Activated T-helper 1 cell treated with anti-CD3 and anti-CD28 coated beads, Interleukin-12 subunit alpha, Interleukin-12 subunit beta, Interleukin-2, Interleukin-4 antibody, amounts not matched to agents 30 ng/mL and 10 ng/mL and 1 ng/mL, durations not matched to agents 14 hours and 24 hours and 36 hours (primary cell): ENCODE data around the gene BMPR2. TPM values are rescaled to one million over a fixed set of nuclear protein-coding genes. Genes with fewer than 3 reads are reported as not detected.
"Not testable (repeated sequence)": the region's sequence is repeated elsewhere in the genome, so short reads cannot be mapped to it uniquely, and the experiment has no call there.

Experiments
- DNase-seq: peaks from one replicate; pipeline ENCODE4 v3.0.0; 2021; ENCODE audit warnings: low spot score
- H3K27ac Mint-ChIP-seq: one replicate; pipeline ENCODE4 v1.8.0; 2021; ENCODE audit warnings: mild to moderate bottlenecking, mixed read lengths
- H3K27me3 Mint-ChIP-seq: one replicate; pipeline ENCODE4 v1.8.0; 2022; ENCODE audit warnings: mild to moderate bottlenecking, moderate library complexity, mixed read lengths; ENCODE audit not compliant: insufficient read depth
- H3K36me3 Mint-ChIP-seq: one replicate; pipeline ENCODE4 v1.8.0; 2021; ENCODE audit warnings: low read depth, mixed read lengths
- H3K4me1 Mint-ChIP-seq: one replicate; pipeline ENCODE4 v1.8.0; 2021; ENCODE audit warnings: low read depth, mixed read lengths
- H3K4me3 Mint-ChIP-seq: one replicate; pipeline ENCODE4 v1.8.0; 2021; ENCODE audit warnings: mild to moderate bottlenecking, moderate library complexity, mixed read lengths
- H3K9me3 Mint-ChIP-seq: one replicate; pipeline ENCODE4 v1.8.0; 2021; ENCODE audit warnings: mixed read lengths
- intact Hi-C: fragments of 100-400 bp; cut with micrococcal nuclease; formaldehyde crosslinking; loops from one replicate; pipeline ENCODE4 v1.15.1; 2024
- total RNA-seq: library from RNA; stranded (reverse); gene quantifications from 2 replicates; pipeline ENCODE4 v1.2.3, GENCODE V29; 2022

BMPR2 gene
- total RNA-seq, 1 donor from 2014 or later = 5.5 TPM

DNA sequence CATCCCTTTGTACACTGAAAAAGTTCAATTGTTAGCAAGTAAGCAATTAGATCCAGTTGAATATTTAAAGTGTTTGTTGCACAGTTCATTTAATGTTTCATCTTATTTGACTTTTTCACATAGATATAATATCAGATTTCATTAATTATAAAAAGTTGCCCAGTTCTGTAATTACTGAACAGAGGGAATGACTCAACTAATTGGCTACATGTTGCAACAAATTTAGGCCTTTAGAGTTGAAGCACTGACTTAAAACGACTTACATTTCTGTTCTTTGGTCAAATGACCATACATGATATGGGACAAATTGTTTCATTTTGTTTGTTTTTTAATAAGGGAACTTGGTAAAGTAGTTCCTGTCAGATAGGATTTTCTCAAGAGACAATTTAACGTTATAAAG lies 190.2 kb downstream of the BMPR2 start:
- Mint-ChIP-seq H3K4me1 (no peaks in the 10 kb centered on the region), H3K27me3 (no peaks in the 10 kb centered on the region), H3K27ac (no peak overlapping the region), H3K4me3 (no peak overlapping the region), H3K36me3 (no peaks in the 10 kb centered on the region), H3K9me3 (no peaks in the 10 kb centered on the region)
- intact Hi-C loops = no loop called here
- no peak for DNase-seq

DNA sequence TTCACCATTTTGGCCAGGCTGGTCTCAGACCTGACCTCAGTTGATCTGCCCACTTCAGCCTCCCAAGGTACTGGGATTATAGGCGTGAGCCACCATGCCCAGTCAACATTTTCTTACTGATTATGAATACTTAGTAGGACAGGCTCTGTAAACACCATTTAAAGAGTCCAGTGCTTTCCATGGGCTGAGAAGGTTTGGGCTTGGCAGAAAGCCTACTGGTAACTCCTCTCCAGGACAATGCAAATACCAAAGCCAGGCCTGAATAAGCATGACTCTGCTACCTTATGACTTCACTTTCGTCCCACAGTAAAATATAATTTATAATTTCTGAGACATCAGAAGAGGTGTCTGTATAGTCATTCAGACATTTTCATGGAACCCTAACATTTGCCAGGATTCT lies 198.4 kb downstream of the BMPR2 start:
- intact Hi-C loops = loop anchor here (1.0 to 5.0 kb wide), 3 partner anchors 258 to 1240 kb away; no protein-coding TSS in a partner anchor
- Mint-ChIP-seq H3K27ac (no peak overlapping the region), H3K4me1 (no peaks in the 10 kb centered on the region), H3K4me3 (no peak overlapping the region), H3K36me3 (no peaks in the 10 kb centered on the region), H3K9me3 (no peaks in the 10 kb centered on the region), H3K27me3 (no peaks in the 10 kb centered on the region)
- no peak for DNase-seq

DNA sequence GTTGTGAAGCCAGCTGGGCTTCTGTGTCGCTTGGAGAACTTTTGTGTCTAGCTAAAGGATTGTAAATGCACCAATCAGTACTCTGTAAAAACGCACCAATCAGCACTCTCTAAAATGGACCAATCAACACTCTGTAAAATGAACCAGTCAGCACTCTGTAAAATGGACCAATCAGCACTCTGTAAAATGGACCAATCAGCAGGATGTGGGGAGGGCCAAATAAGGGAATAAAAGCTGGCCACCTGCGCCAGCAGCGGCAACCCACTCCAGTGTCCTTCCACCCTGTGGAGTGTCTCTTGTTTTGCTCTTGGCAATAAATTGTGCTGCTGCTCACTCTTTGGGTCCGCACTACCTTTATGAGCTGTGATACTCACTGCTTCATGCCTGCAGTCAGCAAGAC lies 199.1 kb downstream of the BMPR2 start:
- H3K4me1 Mint-ChIP-seq, H3K36me3 Mint-ChIP-seq, H3K4me3 Mint-ChIP-seq, H3K27me3 Mint-ChIP-seq, H3K27ac Mint-ChIP-seq, DNase-seq, H3K9me3 Mint-ChIP-seq: not testable (repeated sequence)
- intact Hi-C loops = loop anchor here (2.0 kb wide), 1 partner anchor 1240 kb away; no protein-coding TSS in a partner anchor

DNA sequence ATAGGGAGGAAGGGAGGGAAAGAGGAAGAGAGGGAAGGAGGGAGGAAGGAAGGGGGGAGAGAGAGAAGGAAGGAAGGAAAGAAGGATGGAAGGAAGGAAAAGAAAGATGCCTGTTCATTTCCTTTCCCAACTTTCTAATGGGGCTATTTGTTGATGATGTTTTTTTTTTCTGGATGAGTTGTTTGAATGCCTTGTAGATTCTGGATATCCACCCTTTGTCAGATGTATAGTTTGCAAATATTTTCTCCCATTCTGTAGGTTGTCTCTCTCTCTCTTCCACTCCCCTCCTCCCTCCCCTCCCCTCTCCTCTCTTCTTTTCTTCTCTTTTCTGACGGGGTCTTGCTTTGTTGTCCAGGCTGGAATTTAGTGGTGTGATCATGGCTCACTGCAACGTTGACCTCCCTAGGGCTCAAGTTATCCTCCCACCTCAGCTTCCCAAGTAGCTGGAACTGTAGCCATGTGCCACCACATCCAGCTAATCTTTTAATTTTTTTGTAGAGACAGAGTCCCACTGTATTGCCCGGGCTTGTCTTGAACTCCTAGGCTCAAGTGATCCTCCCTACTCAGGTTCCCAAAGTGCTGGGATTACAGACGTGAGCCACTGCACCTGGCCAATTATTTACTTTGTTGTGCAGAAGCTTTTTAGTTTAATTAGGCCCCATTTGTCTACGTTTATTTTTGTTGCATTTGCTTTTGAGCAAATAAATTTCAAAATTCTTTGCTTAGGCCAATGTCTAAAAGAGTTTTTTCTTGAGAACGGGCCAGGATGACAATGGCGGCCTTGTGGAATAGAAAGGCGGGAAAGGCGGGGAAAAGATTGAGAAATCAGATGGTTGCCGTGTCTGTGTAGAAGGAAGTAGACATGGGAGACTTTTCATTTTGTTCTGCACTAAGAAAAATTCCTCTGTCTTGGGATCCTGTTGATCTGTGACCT lies 201.4 kb downstream of the BMPR2 start:
- no peak overlapping the region for H3K27ac Mint-ChIP-seq
- H3K4me3 Mint-ChIP-seq = no peak overlapping the region
- H3K4me1 Mint-ChIP-seq = peaks cover under 1% of the 10 kb centered on the region
- no peaks in the 10 kb centered on the region for H3K36me3 Mint-ChIP-seq
- no peaks in the 10 kb centered on the region for H3K27me3 Mint-ChIP-seq
- intact Hi-C loops = no loop called here
- H3K9me3 Mint-ChIP-seq = no peaks in the 10 kb centered on the region
- no peak for DNase-seq

DNA sequence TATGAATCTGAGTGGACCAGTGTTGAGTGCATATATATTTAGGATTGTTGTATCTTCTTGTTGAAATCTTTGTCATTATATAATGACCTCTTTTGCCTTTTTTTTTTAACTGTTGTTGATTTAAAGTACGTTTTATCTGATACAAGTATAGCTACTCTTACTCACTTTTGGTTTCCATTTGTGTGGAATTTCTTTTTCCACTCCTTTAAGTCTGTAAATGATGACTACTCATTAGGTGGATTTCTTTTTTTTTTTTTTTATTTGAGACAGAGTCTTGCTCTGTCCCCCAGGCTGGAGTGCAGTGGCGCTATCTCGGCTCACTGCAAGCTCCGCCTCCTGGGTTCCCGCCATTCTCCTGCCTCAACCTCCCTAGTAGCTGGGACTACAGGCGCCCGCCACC lies 206.7 kb downstream of the BMPR2 start:
- H3K9me3 Mint-ChIP-seq, H3K4me1 Mint-ChIP-seq, intact Hi-C loops, H3K36me3 Mint-ChIP-seq, H3K27me3 Mint-ChIP-seq, DNase-seq, H3K4me3 Mint-ChIP-seq, H3K27ac Mint-ChIP-seq: not testable (repeated sequence)

DNA sequence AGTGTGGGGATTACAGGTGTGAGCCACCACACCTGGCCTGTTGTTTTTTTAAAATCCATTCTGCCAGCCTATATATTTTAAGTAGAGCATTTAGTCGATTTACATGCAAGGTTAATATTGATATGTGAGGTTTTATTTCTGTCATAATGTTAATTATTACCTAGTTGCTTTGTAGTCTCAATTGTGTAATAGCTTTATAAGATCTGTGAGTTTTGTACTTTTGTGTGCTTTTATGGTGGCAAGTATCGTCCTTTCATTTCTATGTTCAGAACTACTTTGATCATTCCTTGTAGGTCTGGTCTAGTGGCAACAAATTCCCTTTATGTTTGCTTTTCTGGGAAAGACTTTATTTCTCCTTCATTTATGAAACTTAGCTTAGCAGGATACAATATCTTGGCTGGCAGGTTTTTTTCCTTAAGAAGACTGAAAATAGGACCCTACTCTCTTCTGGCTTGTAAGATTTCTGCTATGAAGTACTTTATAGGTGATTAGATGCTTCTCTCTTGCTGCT lies 207.6 kb downstream of the BMPR2 start:
- intact Hi-C loops = no loop called here
- no peak for DNase-seq
- no peak overlapping the region for H3K27ac Mint-ChIP-seq
- no peak overlapping the region for H3K4me3 Mint-ChIP-seq
- no peaks in the 10 kb centered on the region for H3K9me3 Mint-ChIP-seq
- peaks cover 9% of the 10 kb centered on the region for H3K4me1 Mint-ChIP-seq
- H3K36me3 Mint-ChIP-seq = no peaks in the 10 kb centered on the region
- H3K27me3 Mint-ChIP-seq = no peaks in the 10 kb centered on the region

DNA sequence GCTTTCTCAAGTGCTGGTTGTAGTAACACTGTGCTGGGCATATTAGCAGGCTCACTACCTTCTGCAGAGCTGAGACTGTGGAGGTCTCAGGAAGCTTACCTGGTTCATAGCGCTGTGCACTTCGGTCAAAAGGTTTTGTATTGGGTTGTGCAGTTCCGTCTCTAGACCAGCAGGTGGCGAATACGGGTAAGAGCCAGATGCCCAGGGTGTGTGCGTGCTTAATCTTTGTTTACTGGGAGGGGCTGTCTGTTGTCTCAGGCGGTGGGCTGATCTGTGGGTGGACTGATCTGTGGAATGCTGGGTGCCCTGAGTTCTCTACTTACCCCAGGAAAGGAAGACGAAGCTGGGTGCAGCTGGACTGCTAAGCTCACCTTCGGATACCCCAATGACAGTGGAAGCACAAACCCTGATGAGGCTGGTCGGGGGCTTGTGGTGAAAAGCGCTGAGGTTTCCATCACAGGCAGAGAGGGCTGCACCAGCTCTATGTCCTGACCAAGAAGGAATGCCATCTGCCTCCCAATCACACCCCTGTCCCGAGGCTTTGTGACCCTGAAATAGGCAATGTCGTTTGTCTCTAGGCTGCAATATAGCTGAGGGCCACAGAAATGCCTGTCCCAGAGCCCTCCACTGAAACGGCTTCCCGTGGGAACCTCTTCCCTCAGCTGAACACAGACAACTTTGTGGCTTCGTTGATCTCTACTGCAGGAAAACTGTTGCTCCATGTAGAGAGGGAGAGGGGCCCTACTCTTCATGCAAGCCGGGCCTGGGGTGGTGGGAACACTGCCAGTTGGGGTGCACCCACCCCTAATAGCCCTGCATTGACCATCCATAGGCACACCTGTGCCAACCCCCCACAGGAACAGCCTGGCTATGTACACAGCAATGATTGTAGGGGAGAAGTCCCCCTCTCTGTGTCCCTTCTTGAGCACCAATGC lies 212.8 kb downstream of the BMPR2 start:
- intact Hi-C loops = loop anchor here (1.0 to 5.0 kb wide), 7 partner anchors 45 to 1226 kb away; partner anchors contain the start of gene FAM117B
- H3K4me3 Mint-ChIP-seq = no peak overlapping the region
- no peaks in the 10 kb centered on the region for H3K36me3 Mint-ChIP-seq
- H3K4me1 Mint-ChIP-seq = peaks cover 7% of the 10 kb centered on the region
- no peak overlapping the region for H3K27ac Mint-ChIP-seq
- peak; percentile 49 for DNase-seq
- no peaks in the 10 kb centered on the region for H3K9me3 Mint-ChIP-seq
- H3K27me3 Mint-ChIP-seq = no peaks in the 10 kb centered on the region

DNA sequence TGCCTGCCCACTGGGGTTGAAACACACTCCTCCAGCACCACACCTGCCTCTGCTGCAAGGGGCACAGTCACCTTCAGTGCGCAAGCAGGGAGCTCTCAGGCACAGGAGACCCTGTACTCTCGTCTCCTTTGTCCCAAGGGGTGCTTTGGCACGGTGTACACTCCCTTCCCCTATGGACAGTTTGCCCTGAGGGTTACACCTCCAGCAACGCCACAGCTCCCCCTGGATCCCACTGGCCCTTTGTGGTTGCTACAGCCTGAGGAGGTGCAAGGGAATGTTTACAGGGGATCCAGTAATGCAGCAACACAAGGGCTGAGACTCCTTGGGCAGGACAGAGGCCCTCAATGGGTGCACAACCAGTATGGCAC lies 213.4 kb downstream of the BMPR2 start:
- Mint-ChIP-seq H3K27ac (no peak overlapping the region), H3K9me3 (no peaks in the 10 kb centered on the region), H3K27me3 (no peaks in the 10 kb centered on the region), H3K4me3 (no peak overlapping the region), H3K4me1 (peaks cover 7% of the 10 kb centered on the region), H3K36me3 (no peaks in the 10 kb centered on the region)
- no peak for DNase-seq
- intact Hi-C loops = loop anchor here (2.0 to 5.0 kb wide), 2 partner anchors 111 to 863 kb away; no protein-coding TSS in a partner anchor

DNA sequence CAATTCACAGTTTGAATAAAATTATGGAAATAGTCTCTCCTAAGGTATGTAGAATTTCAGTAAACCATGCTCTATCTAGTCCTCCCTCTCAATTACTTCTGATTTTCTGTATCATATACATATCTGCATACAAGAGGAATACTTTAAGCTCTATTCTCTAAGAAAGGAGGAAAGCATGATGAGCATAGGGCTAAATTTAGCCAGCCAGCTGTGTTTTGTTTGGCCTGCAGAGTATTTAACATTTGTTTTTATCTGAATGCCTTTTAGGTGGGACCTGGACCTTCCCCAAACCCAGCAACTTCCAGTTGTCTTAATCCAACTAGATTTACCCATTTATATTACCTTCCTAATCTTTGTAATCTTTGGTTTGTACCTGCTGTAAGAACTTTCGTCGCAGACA lies 216.4 kb downstream of the BMPR2 start:
- Mint-ChIP-seq H3K4me3 (no peak overlapping the region), H3K4me1 (peaks cover 7% of the 10 kb centered on the region), H3K9me3 (no peaks in the 10 kb centered on the region), H3K27me3 (no peaks in the 10 kb centered on the region), H3K36me3 (no peaks in the 10 kb centered on the region), H3K27ac (no peak overlapping the region)
- no peak for DNase-seq
- intact Hi-C loops = no loop called here

DNA sequence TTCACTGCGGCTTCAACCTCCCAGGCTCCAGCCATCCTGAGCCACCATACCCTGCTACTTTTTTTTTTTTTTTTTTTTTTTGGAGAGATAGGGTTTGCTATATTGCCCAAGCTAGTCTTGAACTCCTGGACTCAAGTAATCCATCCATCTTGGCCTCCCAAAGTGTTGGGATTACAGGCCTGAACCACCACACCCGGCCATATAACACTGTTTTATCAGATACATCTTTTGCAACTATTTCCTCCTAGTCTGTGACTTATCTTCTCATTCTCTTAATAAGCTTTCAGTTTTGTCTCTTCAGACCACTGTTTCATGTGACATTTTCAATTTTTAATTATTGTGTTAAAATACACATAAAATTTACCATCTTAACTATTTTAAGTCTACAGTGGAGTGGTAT lies 223.0 kb downstream of the BMPR2 start:
- no peaks in the 10 kb centered on the region for H3K9me3 Mint-ChIP-seq
- DNase-seq = no peak
- H3K4me3 Mint-ChIP-seq = no peak overlapping the region
- no peaks in the 10 kb centered on the region for H3K4me1 Mint-ChIP-seq
- H3K27me3 Mint-ChIP-seq = peaks cover 2% of the 10 kb centered on the region
- H3K36me3 Mint-ChIP-seq = no peaks in the 10 kb centered on the region
- H3K27ac Mint-ChIP-seq = no peak overlapping the region
- intact Hi-C loops = no loop called here

DNA sequence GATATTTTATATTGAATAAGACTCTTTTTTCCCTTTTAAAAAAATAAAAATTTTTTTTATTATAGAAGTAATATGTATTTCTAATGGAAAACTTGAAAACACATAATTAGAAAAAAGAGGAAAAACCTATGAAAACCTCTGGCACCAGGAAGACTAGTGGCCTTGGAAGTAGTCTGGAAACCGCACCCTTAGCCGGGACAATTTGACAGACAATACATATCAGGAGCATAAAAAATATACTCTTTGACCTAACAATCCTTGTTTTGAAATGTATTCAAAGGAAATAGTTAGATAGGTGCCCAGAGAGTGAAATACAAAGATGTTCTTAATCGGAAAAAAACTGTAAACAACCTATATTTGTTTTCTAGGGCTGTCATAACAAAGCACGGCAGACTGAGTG lies 223.8 kb downstream of the BMPR2 start:
- intact Hi-C loops = no loop called here

DNA sequence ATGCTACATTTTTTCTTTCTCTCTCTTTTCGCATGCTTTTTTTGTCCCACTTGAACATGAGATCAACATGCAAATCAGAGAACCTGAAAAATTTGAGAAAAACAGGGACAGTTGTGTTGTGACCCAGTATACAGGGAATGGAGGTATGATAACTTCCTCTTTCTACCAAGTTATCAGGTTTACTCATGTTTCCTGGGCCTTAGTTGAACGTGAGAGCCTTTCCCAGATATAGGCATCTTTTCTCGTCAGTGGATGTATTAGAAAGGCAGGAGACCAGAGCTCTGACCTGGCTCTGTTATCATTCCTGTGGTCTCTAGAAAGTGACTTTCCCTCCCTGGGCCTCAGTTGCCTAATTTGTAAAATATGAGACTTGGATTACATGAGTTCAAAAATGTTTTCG lies 228.6 kb downstream of the BMPR2 start:
- Mint-ChIP-seq H3K4me3 (no peak overlapping the region), H3K4me1 (peaks cover 4% of the 10 kb centered on the region), H3K9me3 (no peaks in the 10 kb centered on the region), H3K36me3 (no peaks in the 10 kb centered on the region), H3K27ac (no peak overlapping the region), H3K27me3 (peaks cover 2% of the 10 kb centered on the region)
- no peak for DNase-seq
- intact Hi-C loops = no loop called here

More for the DNA sequence above, 223.8 kb downstream of the BMPR2 start:
- Mint-ChIP-seq H3K27me3 (peaks cover 2% of the 10 kb centered on the region), H3K36me3 (no peaks in the 10 kb centered on the region), H3K4me3 (no peak overlapping the region), H3K9me3 (no peaks in the 10 kb centered on the region), H3K27ac (no peak overlapping the region), H3K4me1 (no peaks in the 10 kb centered on the region)
- no peak for DNase-seq

DNA sequence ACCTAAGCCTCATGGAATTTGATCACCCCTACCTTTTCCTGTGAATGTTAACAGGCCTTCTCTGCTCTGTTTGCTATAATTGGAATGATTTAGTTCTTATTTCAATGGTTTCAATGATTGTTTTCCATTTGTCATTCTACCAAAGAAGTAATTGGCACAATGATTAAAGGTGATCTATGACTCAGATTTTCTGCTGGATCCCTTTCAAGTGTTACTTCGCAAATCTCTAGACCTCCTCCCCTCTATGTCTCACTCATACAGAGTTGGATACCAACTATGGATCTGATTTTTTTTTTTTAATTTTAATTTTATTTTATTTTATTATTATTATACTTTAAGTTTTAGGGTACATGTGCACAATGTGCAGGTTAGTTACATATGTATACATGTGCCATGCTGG lies 229.0 kb downstream of the BMPR2 start:
- DNase-seq = no peak
- intact Hi-C loops = no loop called here
- Mint-ChIP-seq H3K4me1 (peaks cover 9% of the 10 kb centered on the region), H3K27me3 (peaks cover 2% of the 10 kb centered on the region), H3K9me3 (no peaks in the 10 kb centered on the region), H3K27ac (no peak overlapping the region), H3K36me3 (no peaks in the 10 kb centered on the region), H3K4me3 (no peak overlapping the region)
